ENCODE measurements around the gene FAM120A.

DNA sequence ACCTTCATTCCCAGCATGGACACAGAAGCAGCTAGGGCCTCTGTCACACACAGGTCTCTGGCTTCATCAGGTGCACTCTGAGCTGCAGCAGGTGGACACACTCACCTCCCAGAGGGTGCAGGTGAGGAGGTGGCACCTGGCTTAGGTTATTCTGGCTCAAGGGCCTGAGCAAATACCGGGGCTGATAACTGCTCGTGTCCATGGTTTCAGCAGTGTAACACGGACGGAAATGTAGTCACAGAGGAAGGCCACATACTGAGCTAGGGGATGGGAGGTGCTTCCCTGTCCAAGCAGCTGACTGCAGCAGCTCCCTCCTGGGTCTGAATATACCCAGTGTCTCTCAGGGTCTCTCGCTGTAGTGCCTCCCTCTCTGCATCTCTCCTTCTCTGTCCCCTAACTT is 130.6 kb downstream of the FAM120A start:
- TF ChIP-seq, protein P1, sequence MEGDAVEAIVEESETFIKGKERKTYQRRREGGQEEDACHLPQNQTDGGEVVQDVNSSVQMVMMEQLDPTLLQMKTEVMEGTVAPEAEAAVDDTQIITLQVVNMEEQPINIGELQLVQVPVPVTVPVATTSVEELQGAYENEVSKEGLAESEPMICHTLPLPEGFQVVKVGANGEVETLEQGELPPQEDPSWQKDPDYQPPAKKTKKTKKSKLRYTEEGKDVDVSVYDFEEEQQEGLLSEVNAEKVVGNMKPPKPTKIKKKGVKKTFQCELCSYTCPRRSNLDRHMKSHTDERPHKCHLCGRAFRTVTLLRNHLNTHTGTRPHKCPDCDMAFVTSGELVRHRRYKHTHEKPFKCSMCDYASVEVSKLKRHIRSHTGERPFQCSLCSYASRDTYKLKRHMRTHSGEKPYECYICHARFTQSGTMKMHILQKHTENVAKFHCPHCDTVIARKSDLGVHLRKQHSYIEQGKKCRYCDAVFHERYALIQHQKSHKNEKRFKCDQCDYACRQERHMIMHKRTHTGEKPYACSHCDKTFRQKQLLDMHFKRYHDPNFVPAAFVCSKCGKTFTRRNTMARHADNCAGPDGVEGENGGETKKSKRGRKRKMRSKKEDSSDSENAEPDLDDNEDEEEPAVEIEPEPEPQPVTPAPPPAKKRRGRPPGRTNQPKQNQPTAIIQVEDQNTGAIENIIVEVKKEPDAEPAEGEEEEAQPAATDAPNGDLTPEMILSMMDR (IDR thresholded peaks at IDR 0.05) = no peak
- TF ChIP-seq POLR2A (IDR thresholded peaks at IDR 0.05) (no peak), EP300 (IDR thresholded peaks at IDR 0.05) (no peak)
